Rectal smooth muscle tissue (tissue), 1 donor: ENCODE data around the gene ACTR6.
"Not testable (repeated sequence)": the region's sequence is repeated elsewhere in the genome, so short reads cannot be mapped to it uniquely, and the experiment has no call there.

Experiments
- H3K27ac ChIP-seq: one replicate; pipeline ENCODE4 v1.7.0; 2013; ENCODE audit warnings: low read depth, low read length, inconsistent platforms
- H3K27me3 ChIP-seq: one replicate; pipeline ENCODE4 v1.7.0; 2013; ENCODE audit warnings: low read length; ENCODE audit not compliant: control insufficient read depth, insufficient read depth
- H3K36me3 ChIP-seq: one replicate; pipeline ENCODE4 v1.7.0; 2013; ENCODE audit warnings: low read length; ENCODE audit not compliant: control insufficient read depth, insufficient read depth
- H3K4me1 ChIP-seq: one replicate; pipeline ENCODE4 v1.7.0; 2013; ENCODE audit warnings: low read length; ENCODE audit not compliant: control insufficient read depth, insufficient read depth
- H3K4me3 ChIP-seq: one replicate; pipeline ENCODE4 v1.7.0; 2013; ENCODE audit warnings: low read length
- H3K9ac ChIP-seq: one replicate; pipeline ENCODE4 v1.7.0; 2013; ENCODE audit warnings: low read length

Gene ACTR6

GRCh38 chr12:100213016-100213891 is 12.6 kb downstream of the ACTR6 start:
- no peak overlapping the region for H3K4me3 ChIP-seq
- no peaks in the 10 kb centered on the region for H3K4me1 ChIP-seq
- H3K9ac ChIP-seq, result no peak overlapping the region
- H3K27me3 ChIP-seq, result no peaks in the 10 kb centered on the region
- no peak overlapping the region for H3K27ac ChIP-seq
- peaks cover 15% of the 10 kb centered on the region for H3K36me3 ChIP-seq

GRCh38 chr12:100214518-100214917 is 13.9 kb downstream of the ACTR6 start:
- Histone ChIP-seq H3K36me3 (peaks cover 9% of the 10 kb centered on the region), H3K4me3 (no peak overlapping the region), H3K9ac (no peak overlapping the region), H3K27me3 (no peaks in the 10 kb centered on the region), H3K4me1 (no peaks in the 10 kb centered on the region), H3K27ac (no peak overlapping the region)

- no peaks in the 10 kb centered on the region for H3K4me1 ChIP-seq
- H3K36me3 ChIP-seq, result peaks cover 9% of the 10 kb centered on the region
- no peak overlapping the region for H3K4me3 ChIP-seq
- no peaks in the 10 kb centered on the region for H3K27me3 ChIP-seq
- no peak overlapping the region for H3K9ac ChIP-seq
- H3K27ac ChIP-seq, result no peak overlapping the region
Measured at GRCh38 chr12:100215209-100215608, 14.6 kb downstream of the ACTR6 start.

- H3K4me1 ChIP-seq, result no peaks in the 10 kb centered on the region
- peaks cover 15% of the 10 kb centered on the region for H3K36me3 ChIP-seq
- H3K27ac ChIP-seq, result no peak overlapping the region
- H3K27me3 ChIP-seq, result no peaks in the 10 kb centered on the region
- H3K4me3 ChIP-seq, result no peak overlapping the region
- no peak overlapping the region for H3K9ac ChIP-seq
Measured at GRCh38 chr12:100216337-100216736, 15.7 kb downstream of the ACTR6 start.

GRCh38 chr12:100219328-100220109 is 18.9 kb downstream of the ACTR6 start:
- H3K27ac ChIP-seq, result no peak overlapping the region
- no peaks in the 10 kb centered on the region for H3K27me3 ChIP-seq
- H3K9ac ChIP-seq, result no peak overlapping the region
- no peak overlapping the region for H3K4me3 ChIP-seq
- no peaks in the 10 kb centered on the region for H3K4me1 ChIP-seq
- H3K36me3 ChIP-seq, result peaks cover 5% of the 10 kb centered on the region

GRCh38 chr12:100221523-100221922 is 20.9 kb downstream of the ACTR6 start:
- Histone ChIP-seq H3K4me1 (no peaks in the 10 kb centered on the region), H3K27ac (no peak overlapping the region), H3K36me3 (peaks cover 5% of the 10 kb centered on the region), H3K9ac (no peak overlapping the region), H3K27me3 (no peaks in the 10 kb centered on the region), H3K4me3 (no peak overlapping the region)

- H3K4me1 ChIP-seq, H3K9ac ChIP-seq, H3K4me3 ChIP-seq, H3K36me3 ChIP-seq, H3K27ac ChIP-seq, H3K27me3 ChIP-seq: not testable (repeated sequence)
Measured at GRCh38 chr12:100222173-100222572, 21.6 kb downstream of the ACTR6 start.

GRCh38 chr12:100225491-100225890 is 24.9 kb downstream of the ACTR6 start:
- Histone ChIP-seq H3K36me3 (peaks cover 5% of the 10 kb centered on the region), H3K4me3 (no peak overlapping the region), H3K4me1 (no peaks in the 10 kb centered on the region), H3K27ac (no peak overlapping the region), H3K9ac (no peak overlapping the region), H3K27me3 (no peaks in the 10 kb centered on the region)

GRCh38 chr12:100229036-100229635 is 28.5 kb downstream of the ACTR6 start:
- H3K4me3 ChIP-seq, result no peak overlapping the region
- H3K4me1 ChIP-seq, result no peaks in the 10 kb centered on the region
- H3K27me3 ChIP-seq, result no peaks in the 10 kb centered on the region
- no peaks in the 10 kb centered on the region for H3K36me3 ChIP-seq
- H3K9ac ChIP-seq, result no peak overlapping the region
- H3K27ac ChIP-seq, result no peak overlapping the region

GRCh38 chr12:100229876-100230275 is 29.3 kb downstream of the ACTR6 start:
- H3K36me3 ChIP-seq, result no peaks in the 10 kb centered on the region
- no peak overlapping the region for H3K9ac ChIP-seq
- no peak overlapping the region for H3K4me3 ChIP-seq
- no peaks in the 10 kb centered on the region for H3K4me1 ChIP-seq
- H3K27ac ChIP-seq, result no peak overlapping the region
- no peaks in the 10 kb centered on the region for H3K27me3 ChIP-seq

- not testable (repeated sequence) for H3K4me3 ChIP-seq, H3K4me1 ChIP-seq, H3K9ac ChIP-seq, H3K36me3 ChIP-seq, H3K27ac ChIP-seq, H3K27me3 ChIP-seq
Measured at GRCh38 chr12:100231873-100232272, 31.3 kb downstream of the ACTR6 start.

- Histone ChIP-seq H3K27me3 (no peaks in the 10 kb centered on the region), H3K9ac (no peak overlapping the region), H3K4me1 (no peaks in the 10 kb centered on the region), H3K4me3 (no peak overlapping the region), H3K36me3 (no peaks in the 10 kb centered on the region), H3K27ac (no peak overlapping the region)
Measured at GRCh38 chr12:100234166-100234565, 33.6 kb downstream of the ACTR6 start.
